Measurements from ENCODE around the gene CD59. TPM values are rescaled to one million over a fixed set of nuclear protein-coding genes. Genes with fewer than 3 reads are reported as not detected.

Gene CD59
- total RNA-seq, 2 experiments from 2014 or later = 54.1 to 70.5 TPM

- H3K9me3 Mint-ChIP-seq (ENCODE audit: low read depth) = no peaks in the 10 kb centered on the region
- peaks cover 21% of the 10 kb centered on the region for H3K27me3 Mint-ChIP-seq
- DNase-seq (no peak), ATAC-seq (no peak)
- H3K4me1 Mint-ChIP-seq = peaks cover 28% of the 10 kb centered on the region
- CTCF ChIA-PET = interaction anchor here (1.0 kb wide), 1 partner anchor 30 kb away, joined by 4 read pairs; no protein-coding TSS in a partner anchor
- peaks cover 16% of the 10 kb centered on the region for H3K36me3 Mint-ChIP-seq
- no peak overlapping the region for H3K27ac Mint-ChIP-seq
- H3K4me3 Mint-ChIP-seq = peak overlapping the region; percentile 93
Measured at GRCh38 chr11:33772300-33772699, 36.1 kb upstream of the CD59 start.

GRCh38 chr11:33770236-33770635 is 34.0 kb upstream of the CD59 start:
- no peak overlapping the region for H3K4me3 Mint-ChIP-seq
- DNase-seq (no peak), ATAC-seq (no peak)
- H3K27me3 Mint-ChIP-seq = peaks cover 7% of the 10 kb centered on the region
- H3K36me3 Mint-ChIP-seq = peaks cover 27% of the 10 kb centered on the region
- H3K9me3 Mint-ChIP-seq (ENCODE audit: low read depth) = no peaks in the 10 kb centered on the region
- CTCF ChIA-PET = no interaction called here
- no peak overlapping the region for H3K27ac Mint-ChIP-seq
- peaks cover 22% of the 10 kb centered on the region for H3K4me1 Mint-ChIP-seq

GRCh38 chr11:33769542-33769941 is 33.3 kb upstream of the CD59 start:
- ATAC-seq = no peak
- H3K4me1 Mint-ChIP-seq = peaks cover 17% of the 10 kb centered on the region
- no peak overlapping the region for H3K4me3 Mint-ChIP-seq
- H3K27ac Mint-ChIP-seq = no peak overlapping the region
- peaks cover under 1% of the 10 kb centered on the region for H3K27me3 Mint-ChIP-seq
- no peak for DNase-seq
- CTCF ChIA-PET = no interaction called here
- no peaks in the 10 kb centered on the region for H3K9me3 Mint-ChIP-seq (ENCODE audit: low read depth)
- peaks cover 30% of the 10 kb centered on the region for H3K36me3 Mint-ChIP-seq

GRCh38 chr11:33767624-33768023 is 31.4 kb upstream of the CD59 start:
- CTCF ChIA-PET = no interaction called here
- H3K27me3 Mint-ChIP-seq = no peaks in the 10 kb centered on the region

GRCh38 chr11:33766085-33766484 is 29.9 kb upstream of the CD59 start:
- Mint-ChIP-seq H3K4me1 (no peaks in the 10 kb centered on the region), H3K27ac (no peak overlapping the region), H3K4me3 (no peak overlapping the region), H3K27me3 (no peaks in the 10 kb centered on the region), H3K36me3 (peaks cover 44% of the 10 kb centered on the region), H3K9me3 (ENCODE audit: low read depth) (no peaks in the 10 kb centered on the region)
- CTCF ChIA-PET = no interaction called here
- ATAC-seq = no peak
- DNase-seq = no peak

More at GRCh38 chr11:33767624-33768023, 31.4 kb upstream of the CD59 start:
- H3K4me1 Mint-ChIP-seq = peaks cover 9% of the 10 kb centered on the region
- peaks cover 42% of the 10 kb centered on the region for H3K36me3 Mint-ChIP-seq
- DNase-seq = no peak
- ATAC-seq = no peak
- no peak overlapping the region for H3K4me3 Mint-ChIP-seq
- H3K27ac Mint-ChIP-seq = no peak overlapping the region
- H3K9me3 Mint-ChIP-seq (ENCODE audit: low read depth) = no peaks in the 10 kb centered on the region

- peaks cover 56% of the 10 kb centered on the region for H3K36me3 Mint-ChIP-seq
- no peak for ATAC-seq
- H3K27ac Mint-ChIP-seq = no peak overlapping the region
- H3K4me3 Mint-ChIP-seq = no peak overlapping the region
- peaks cover 4% of the 10 kb centered on the region for H3K4me1 Mint-ChIP-seq
- no peaks in the 10 kb centered on the region for H3K9me3 Mint-ChIP-seq (ENCODE audit: low read depth)
- no peaks in the 10 kb centered on the region for H3K27me3 Mint-ChIP-seq
- CTCF ChIA-PET = no interaction called here
- DNase-seq = no peak
Measured at GRCh38 chr11:33761471-33761870, 25.2 kb upstream of the CD59 start.

GRCh38 chr11:33753304-33753967 is 17.2 kb upstream of the CD59 start:
- CTCF ChIA-PET = interaction anchor here (1.0 to 1.1 kb wide), 2 partner anchors 11 to 37 kb away, joined by 4 to 6 read pairs; no protein-coding TSS in a partner anchor
- H3K27ac Mint-ChIP-seq = no peak overlapping the region
- no peaks in the 10 kb centered on the region for H3K27me3 Mint-ChIP-seq
- H3K36me3 Mint-ChIP-seq = peaks cover 34% of the 10 kb centered on the region
- DNase-seq (no peak), ATAC-seq (peak; percentile 77)
- H3K9me3 Mint-ChIP-seq (ENCODE audit: low read depth) = no peaks in the 10 kb centered on the region
- no peak overlapping the region for H3K4me3 Mint-ChIP-seq
- H3K4me1 Mint-ChIP-seq = peaks cover 8% of the 10 kb centered on the region

GRCh38 chr11:33751878-33752277 is 15.7 kb upstream of the CD59 start:
- CTCF ChIA-PET = interaction anchor here (0.7 kb wide), 1 partner anchor 9 kb away, joined by 3 read pairs; no protein-coding TSS in a partner anchor
- no peak overlapping the region for H3K27ac Mint-ChIP-seq
- peaks cover 30% of the 10 kb centered on the region for H3K36me3 Mint-ChIP-seq
- peaks cover 8% of the 10 kb centered on the region for H3K4me1 Mint-ChIP-seq
- ATAC-seq (no peak), DNase-seq (no peak)
- H3K9me3 Mint-ChIP-seq (ENCODE audit: low read depth) = no peaks in the 10 kb centered on the region
- no peaks in the 10 kb centered on the region for H3K27me3 Mint-ChIP-seq
- H3K4me3 Mint-ChIP-seq = no peak overlapping the region

GRCh38 chr11:33747979-33748378 is 11.8 kb upstream of the CD59 start:
- Mint-ChIP-seq H3K4me1 (peaks cover under 1% of the 10 kb centered on the region), H3K9me3 (ENCODE audit: low read depth) (no peaks in the 10 kb centered on the region), H3K27ac (no peak overlapping the region), H3K4me3 (no peak overlapping the region), H3K27me3 (no peaks in the 10 kb centered on the region), H3K36me3 (peaks cover 15% of the 10 kb centered on the region)
- CTCF ChIA-PET = interaction anchor here (0.6 kb wide), 1 partner anchor 878 kb away, joined by 3 read pairs; no protein-coding TSS in a partner anchor
- DNase-seq (no peak), ATAC-seq (no peak)

- H3K27me3 Mint-ChIP-seq = peaks cover under 1% of the 10 kb centered on the region
- H3K27ac Mint-ChIP-seq = no peak overlapping the region
- H3K9me3 Mint-ChIP-seq (ENCODE audit: low read depth) = no peaks in the 10 kb centered on the region
- CTCF ChIA-PET = interaction anchor here (0.9 to 1.6 kb wide), 6 partner anchors 17 to 381 kb away, joined by 3 to 13 read pairs (median 8); partner anchors contain the start of gene C11orf91
- no peaks in the 10 kb centered on the region for H3K4me1 Mint-ChIP-seq
- DNase-seq (no peak), ATAC-seq (no peak)
- peaks cover 12% of the 10 kb centered on the region for H3K36me3 Mint-ChIP-seq
- no peak overlapping the region for H3K4me3 Mint-ChIP-seq
Measured at GRCh38 chr11:33743291-33743690, 7.1 kb upstream of the CD59 start.

GRCh38 chr11:33742249-33742851 is 6.1 kb upstream of the CD59 start:
- CTCF ChIA-PET = interaction anchor here (0.7 to 1.7 kb wide), 16 partner anchors 9 to 389 kb away, joined by 3 to 25 read pairs (median 4); partner anchors contain the start of gene C11orf91
- Mint-ChIP-seq H3K4me3 (no peak overlapping the region), H3K27me3 (peaks cover 8% of the 10 kb centered on the region), H3K36me3 (peaks cover 10% of the 10 kb centered on the region), H3K4me1 (no peaks in the 10 kb centered on the region), H3K9me3 (ENCODE audit: low read depth) (no peaks in the 10 kb centered on the region), H3K27ac (no peak overlapping the region)
- DNase-seq = no peak
- no peak for ATAC-seq

- Mint-ChIP-seq H3K9me3 (ENCODE audit: low read depth) (no peaks in the 10 kb centered on the region), H3K27ac (no peak overlapping the region)
- no peak for ATAC-seq
Measured at GRCh38 chr11:33741806-33742205, 5.6 kb upstream of the CD59 start.

GRCh38 chr11:33737362-33737821 is 1.2 kb upstream of the CD59 start:
- no peak overlapping the region for H3K27ac Mint-ChIP-seq
- H3K36me3 Mint-ChIP-seq = peaks cover 8% of the 10 kb centered on the region
- peaks cover 22% of the 10 kb centered on the region for H3K4me1 Mint-ChIP-seq
- H3K27me3 Mint-ChIP-seq = peaks cover 35% of the 10 kb centered on the region
- CTCF ChIA-PET = interaction anchor here (0.8 to 1.6 kb wide), 3 partner anchors 11 to 22 kb away, joined by 3 to 5 read pairs (median 4); no protein-coding TSS in a partner anchor
- no peaks in the 10 kb centered on the region for H3K9me3 Mint-ChIP-seq (ENCODE audit: low read depth)
- H3K4me3 Mint-ChIP-seq = no peak overlapping the region
- DNase-seq (no peak), ATAC-seq (no peak)

More at GRCh38 chr11:33741806-33742205, 5.6 kb upstream of the CD59 start:
- no peak overlapping the region for H3K4me3 Mint-ChIP-seq
- CTCF ChIA-PET = interaction anchor here (0.8 to 1.7 kb wide), 7 partner anchors 11 to 199 kb away, joined by 4 to 25 read pairs (median 8); partner anchors contain the start of gene C11orf91
- no peak for DNase-seq
- H3K4me1 Mint-ChIP-seq = peaks cover 1% of the 10 kb centered on the region
- peaks cover 12% of the 10 kb centered on the region for H3K27me3 Mint-ChIP-seq
- H3K36me3 Mint-ChIP-seq = peaks cover 7% of the 10 kb centered on the region

Measured in activated CD8-positive, alpha-beta memory T cell treated with anti-CD3 and anti-CD28 coated beads, Interleukin-2, amount 10 ng/mL, durations not matched to agents 7 days and 5 days (primary cell).